GM23338 (cell line): ENCODE measurements around the gene ZNF286A. TPM values are rescaled to one million over a fixed set of nuclear protein-coding genes. Genes with fewer than 3 reads are reported as not detected.

Experiments
- ATAC-seq: fragments of 200-7000 bp; cut with Tn5 transposase; 3 replicates; pipeline ENCODE4 v1.9.1; 2020
- DNase-seq: peaks from one replicate; pipeline ENCODE4 v3.0.0-alpha.2; 2015; ENCODE audit warnings: low spot score
- H2AFZ ChIP-seq: fragments of 200-600 bp; sonication (generic); 2 replicates; pipeline ENCODE4 v1.8.0; 2016; ENCODE audit warnings: antibody characterized with exemption, mild to moderate bottlenecking, moderate library complexity
- H3F3A ChIP-seq: fragments of 200-600 bp; sonication (generic); replicated peaks from 2 replicates; pipeline ENCODE4 v1.8.0; 2017; ENCODE audit warnings: antibody characterized with exemption, mixed run types, low read depth
- H3K27ac ChIP-seq: fragments of 200-600 bp; sonication (generic); 2 replicates; pipeline ENCODE4 v1.6.1; 2016; ENCODE audit warnings: low read depth
- H3K27me3 ChIP-seq: fragments of 200-600 bp; sonication (generic); 2 replicates; pipeline ENCODE4 v1.8.0; 2016; ENCODE audit warnings: mild to moderate bottlenecking, mixed run types, moderate library complexity; ENCODE audit not compliant: insufficient read depth
- H3K36me3 ChIP-seq: fragments of 200-600 bp; sonication (generic); 2 replicates; pipeline ENCODE4 v1.8.0; 2016; ENCODE audit warnings: mild to moderate bottlenecking; ENCODE audit not compliant: insufficient read depth
- H3K4me1 ChIP-seq: fragments of 200-600 bp; sonication (generic); 2 replicates; pipeline ENCODE4 v1.8.0; 2016; ENCODE audit warnings: mild to moderate bottlenecking, moderate library complexity; ENCODE audit not compliant: insufficient read depth
- H3K4me2 ChIP-seq: fragments of 200-600 bp; sonication (generic); 2 replicates; pipeline ENCODE4 v1.7.1; 2017; ENCODE audit warnings: mixed run types
- H3K4me3 ChIP-seq: fragments of 200-600 bp; sonication (generic); 2 replicates; pipeline ENCODE4 v1.6.1; 2016; ENCODE audit warnings: mixed run types
- H3K79me2 ChIP-seq: fragments of 200-600 bp; sonication (generic); replicated peaks from 2 replicates; pipeline ENCODE4 v1.8.0; 2017; ENCODE audit warnings: mild to moderate bottlenecking; ENCODE audit not compliant: insufficient read depth
- H3K9me2 ChIP-seq: fragments of 200-600 bp; sonication (generic); 2 replicates; pipeline ENCODE4 v1.8.0; 2017; ENCODE audit not compliant: insufficient read depth
- H4K20me1 ChIP-seq: fragments of 200-600 bp; sonication (generic); replicated peaks from 2 replicates; pipeline ENCODE4 v1.8.0; 2017; ENCODE audit warnings: mild to moderate bottlenecking; ENCODE audit not compliant: insufficient read depth
- H3K27ac Mint-ChIP-seq: 2 replicates; pipeline ENCODE4 v1.8.0; 2020; ENCODE audit warnings: inconsistent platforms, mild to moderate bottlenecking, moderate library complexity, mixed read lengths
- H3K27me3 Mint-ChIP-seq: 3 replicates; pipeline ENCODE4 v1.8.0; 2022; ENCODE audit warnings: low read depth, mild to moderate bottlenecking, moderate library complexity, mixed read lengths, inconsistent platforms; ENCODE audit not compliant: insufficient read depth, poor library complexity
- H3K36me3 Mint-ChIP-seq: 3 replicates; pipeline ENCODE4 v1.8.0; 2021; ENCODE audit warnings: low read depth, mild to moderate bottlenecking, inconsistent platforms, moderate library complexity, mixed read lengths
- H3K4me1 Mint-ChIP-seq: 3 replicates; pipeline ENCODE4 v1.8.0; 2020; ENCODE audit warnings: mild to moderate bottlenecking, inconsistent platforms, mixed read lengths
- H3K4me3 Mint-ChIP-seq: 3 replicates; pipeline ENCODE4 v1.8.0; 2021; ENCODE audit warnings: moderate library complexity, mild to moderate bottlenecking, inconsistent platforms, mixed read lengths
- H3K9me3 Mint-ChIP-seq: 3 replicates; pipeline ENCODE4 v1.8.0; 2020; ENCODE audit warnings: moderate library complexity, mild to moderate bottlenecking, inconsistent platforms, mixed read lengths
- EZH2 ChIP-seq: fragments of 200-600 bp; sonication (generic); IDR thresholded peaks from one replicate; pipeline ENCODE4 v1.8.0; 2017; ENCODE audit warnings: antibody characterized with exemption, mild to moderate bottlenecking, low read depth; ENCODE audit not compliant: unreplicated experiment
- EZH2phosphoT487 ChIP-seq: fragments of 200-600 bp; sonication (generic); IDR thresholded peaks from one replicate; pipeline ENCODE4 v1.8.1; 2018; ENCODE audit warnings: antibody characterized with exemption; ENCODE audit not compliant: unreplicated experiment
- NANOG ChIP-seq: IDR thresholded peaks from 2 replicates; pipeline ENCODE4 v1.6.1; 2016; ENCODE audit warnings: antibody characterized with exemption, borderline replicate concordance
- ZNF114 ChIP-seq: fragments of 250-450 bp; sonication (Bioruptor Pico); IDR thresholded peaks from 2 replicates; pipeline ENCODE4 v1.5.0; 2020; ENCODE audit warnings: mild to moderate bottlenecking, moderate library complexity
- polyA plus RNA-seq: library from polyadenylated mRNA; unstranded; fragments of >200 nt; fragmentation: Nextera tagmentation; extraction: Ambion mirVana; gene quantifications from 2 replicates; pipeline ENCODE4 v1.2.1, GENCODE V29; 2016
- total RNA-seq: library from RNA; depleted of rRNA; stranded (reverse); fragments of >200 nt; shearing (Covaris generic); gene quantifications from 2 replicates; pipeline ENCODE4 v1.2.3, GENCODE V29; 2014
- TF ChIP-seq, protein P1 (sequence below): fragments of 250-450 bp; sonication (Bioruptor Pico); IDR thresholded peaks from 2 replicates; pipeline ENCODE4 v1.5.0; 2020; ENCODE audit warnings: mild to moderate bottlenecking, moderate library complexity
- TF ChIP-seq, protein P2 (sequence below): IDR thresholded peaks from one replicate; pipeline ENCODE4 v1.6.1; 2018; ENCODE audit warnings: antibody characterized with exemption; ENCODE audit not compliant: unreplicated experiment
- TF ChIP-seq, protein P3 (sequence below), 2 experiments: fragments of 200-600 bp in 1 of 2; sonication (generic) in 1 of 2; conservative IDR thresholded peaks; 2 replicates each; pipeline versions ENCODE4 v1.5.1 to v1.6.1; 2016 to 2017; ENCODE audit warnings: antibody characterized with exemption in 2 of 2, low read depth in 2 of 2, mild to moderate bottlenecking in 2 of 2, moderate library complexity in 1 of 2
- TF ChIP-seq, protein P4 (sequence below): IDR thresholded peaks from 2 replicates; pipeline ENCODE4 v1.6.1; 2016; ENCODE audit warnings: antibody characterized with exemption

Gene ZNF286A
- total and polyA plus RNA-seq, 2 experiments from 2014 or later = 44.8 to 93.4 TPM

DNA sequence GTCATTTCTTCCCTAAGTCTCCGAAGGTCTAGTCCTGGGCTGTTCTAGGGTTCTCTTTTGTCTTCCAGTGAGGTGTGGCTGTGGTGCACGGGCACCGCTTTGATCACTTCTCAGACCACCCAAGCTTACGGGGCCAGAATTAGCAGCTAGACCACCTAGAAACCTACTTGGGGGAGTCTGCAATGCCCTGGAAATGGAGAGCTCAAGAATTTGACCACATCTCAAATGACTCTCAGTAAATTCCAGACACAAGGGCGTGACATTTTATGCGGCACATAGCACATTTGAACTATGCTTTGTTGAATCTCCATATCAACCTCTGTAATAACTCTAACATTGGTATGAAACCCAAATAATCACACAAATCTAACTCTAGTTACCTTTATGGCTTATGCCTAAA lies 40.3 kb upstream of the ZNF286A start:
- DNase-seq = no peak
- Mint-ChIP-seq H3K27me3 (peaks cover 5% of the 10 kb centered on the region), H3K4me1 (peaks cover 22% of the 10 kb centered on the region; the same call in 2 of the 3 replicates), H3K36me3 (peaks cover 19% of the 10 kb centered on the region), H3K27ac (no peak overlapping the region), H3K4me3 (no peak overlapping the region), H3K9me3 (no peaks in the 10 kb centered on the region)
- Histone ChIP-seq H3K79me2 (no peaks in the 10 kb centered on the region), H3K4me1 (no peaks in the 10 kb centered on the region; the same call in 1 of the 2 replicates), H3F3A (no peaks in the 10 kb centered on the region), H3K9me2 (no peaks in the 10 kb centered on the region; the same call in 1 of the 2 replicates), H3K27me3 (no peaks in the 10 kb centered on the region), H3K4me3 (no peak overlapping the region), H3K36me3 (peaks cover 4% of the 10 kb centered on the region; the same call in 1 of the 2 replicates), H2AFZ (no peak overlapping the region), H4K20me1 (no peaks in the 10 kb centered on the region), H3K27ac (no peak overlapping the region), H3K4me2 (no peak overlapping the region)
- TF ChIP-seq EZH2phosphoT487 (no peak), ZNF114 (CRISPR knock-in tag) (no peak), EZH2 (no peak), NANOG (no peak)
- TF ChIP-seq, protein P1, sequence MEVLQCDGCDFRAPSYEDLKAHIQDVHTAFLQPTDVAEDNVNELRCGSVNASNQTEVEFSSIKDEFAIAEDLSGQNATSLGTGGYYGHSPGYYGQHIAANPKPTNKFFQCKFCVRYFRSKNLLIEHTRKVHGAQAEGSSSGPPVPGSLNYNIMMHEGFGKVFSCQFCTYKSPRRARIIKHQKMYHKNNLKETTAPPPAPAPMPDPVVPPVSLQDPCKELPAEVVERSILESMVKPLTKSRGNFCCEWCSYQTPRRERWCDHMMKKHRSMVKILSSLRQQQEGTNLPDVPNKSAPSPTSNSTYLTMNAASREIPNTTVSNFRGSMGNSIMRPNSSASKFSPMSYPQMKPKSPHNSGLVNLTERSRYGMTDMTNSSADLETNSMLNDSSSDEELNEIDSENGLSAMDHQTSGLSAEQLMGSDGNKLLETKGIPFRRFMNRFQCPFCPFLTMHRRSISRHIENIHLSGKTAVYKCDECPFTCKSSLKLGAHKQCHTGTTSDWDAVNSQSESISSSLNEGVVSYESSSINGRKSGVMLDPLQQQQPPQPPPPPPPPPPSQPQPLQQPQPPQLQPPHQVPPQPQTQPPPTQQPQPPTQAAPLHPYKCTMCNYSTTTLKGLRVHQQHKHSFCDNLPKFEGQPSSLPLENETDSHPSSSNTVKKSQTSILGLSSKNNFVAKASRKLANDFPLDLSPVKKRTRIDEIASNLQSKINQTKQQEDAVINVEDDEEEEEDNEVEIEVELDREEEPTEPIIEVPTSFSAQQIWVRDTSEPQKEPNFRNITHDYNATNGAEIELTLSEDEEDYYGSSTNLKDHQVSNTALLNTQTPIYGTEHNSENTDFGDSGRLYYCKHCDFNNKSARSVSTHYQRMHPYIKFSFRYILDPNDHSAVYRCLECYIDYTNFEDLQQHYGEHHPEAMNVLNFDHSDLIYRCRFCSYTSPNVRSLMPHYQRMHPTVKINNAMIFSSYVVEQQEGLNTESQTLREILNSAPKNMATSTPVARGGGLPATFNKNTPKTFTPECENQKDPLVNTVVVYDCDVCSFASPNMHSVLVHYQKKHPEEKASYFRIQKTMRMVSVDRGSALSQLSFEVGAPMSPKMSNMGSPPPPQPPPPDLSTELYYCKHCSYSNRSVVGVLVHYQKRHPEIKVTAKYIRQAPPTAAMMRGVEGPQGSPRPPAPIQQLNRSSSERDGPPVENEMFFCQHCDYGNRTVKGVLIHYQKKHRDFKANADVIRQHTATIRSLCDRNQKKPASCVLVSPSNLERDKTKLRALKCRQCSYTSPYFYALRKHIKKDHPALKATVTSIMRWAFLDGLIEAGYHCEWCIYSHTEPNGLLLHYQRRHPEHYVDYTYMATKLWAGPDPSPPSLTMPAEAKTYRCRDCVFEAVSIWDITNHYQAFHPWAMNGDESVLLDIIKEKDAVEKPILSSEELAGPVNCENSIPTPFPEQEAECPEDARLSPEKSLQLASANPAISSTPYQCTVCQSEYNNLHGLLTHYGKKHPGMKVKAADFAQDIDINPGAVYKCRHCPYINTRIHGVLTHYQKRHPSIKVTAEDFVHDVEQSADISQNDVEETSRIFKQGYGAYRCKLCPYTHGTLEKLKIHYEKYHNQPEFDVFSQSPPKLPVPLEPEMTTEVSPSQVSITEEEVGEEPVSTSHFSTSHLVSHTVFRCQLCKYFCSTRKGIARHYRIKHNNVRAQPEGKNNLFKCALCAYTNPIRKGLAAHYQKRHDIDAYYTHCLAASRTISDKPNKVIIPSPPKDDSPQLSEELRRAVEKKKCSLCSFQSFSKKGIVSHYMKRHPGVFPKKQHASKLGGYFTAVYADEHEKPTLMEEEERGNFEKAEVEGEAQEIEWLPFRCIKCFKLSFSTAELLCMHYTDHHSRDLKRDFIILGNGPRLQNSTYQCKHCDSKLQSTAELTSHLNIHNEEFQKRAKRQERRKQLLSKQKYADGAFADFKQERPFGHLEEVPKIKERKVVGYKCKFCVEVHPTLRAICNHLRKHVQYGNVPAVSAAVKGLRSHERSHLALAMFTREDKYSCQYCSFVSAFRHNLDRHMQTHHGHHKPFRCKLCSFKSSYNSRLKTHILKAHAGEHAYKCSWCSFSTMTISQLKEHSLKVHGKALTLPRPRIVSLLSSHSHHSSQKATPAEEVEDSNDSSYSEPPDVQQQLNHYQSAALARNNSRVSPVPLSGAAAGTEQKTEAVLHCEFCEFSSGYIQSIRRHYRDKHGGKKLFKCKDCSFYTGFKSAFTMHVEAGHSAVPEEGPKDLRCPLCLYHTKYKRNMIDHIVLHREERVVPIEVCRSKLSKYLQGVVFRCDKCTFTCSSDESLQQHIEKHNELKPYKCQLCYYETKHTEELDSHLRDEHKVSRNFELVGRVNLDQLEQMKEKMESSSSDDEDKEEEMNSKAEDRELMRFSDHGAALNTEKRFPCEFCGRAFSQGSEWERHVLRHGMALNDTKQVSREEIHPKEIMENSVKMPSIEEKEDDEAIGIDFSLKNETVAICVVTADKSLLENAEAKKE = no peak
- TF ChIP-seq, protein P2, sequence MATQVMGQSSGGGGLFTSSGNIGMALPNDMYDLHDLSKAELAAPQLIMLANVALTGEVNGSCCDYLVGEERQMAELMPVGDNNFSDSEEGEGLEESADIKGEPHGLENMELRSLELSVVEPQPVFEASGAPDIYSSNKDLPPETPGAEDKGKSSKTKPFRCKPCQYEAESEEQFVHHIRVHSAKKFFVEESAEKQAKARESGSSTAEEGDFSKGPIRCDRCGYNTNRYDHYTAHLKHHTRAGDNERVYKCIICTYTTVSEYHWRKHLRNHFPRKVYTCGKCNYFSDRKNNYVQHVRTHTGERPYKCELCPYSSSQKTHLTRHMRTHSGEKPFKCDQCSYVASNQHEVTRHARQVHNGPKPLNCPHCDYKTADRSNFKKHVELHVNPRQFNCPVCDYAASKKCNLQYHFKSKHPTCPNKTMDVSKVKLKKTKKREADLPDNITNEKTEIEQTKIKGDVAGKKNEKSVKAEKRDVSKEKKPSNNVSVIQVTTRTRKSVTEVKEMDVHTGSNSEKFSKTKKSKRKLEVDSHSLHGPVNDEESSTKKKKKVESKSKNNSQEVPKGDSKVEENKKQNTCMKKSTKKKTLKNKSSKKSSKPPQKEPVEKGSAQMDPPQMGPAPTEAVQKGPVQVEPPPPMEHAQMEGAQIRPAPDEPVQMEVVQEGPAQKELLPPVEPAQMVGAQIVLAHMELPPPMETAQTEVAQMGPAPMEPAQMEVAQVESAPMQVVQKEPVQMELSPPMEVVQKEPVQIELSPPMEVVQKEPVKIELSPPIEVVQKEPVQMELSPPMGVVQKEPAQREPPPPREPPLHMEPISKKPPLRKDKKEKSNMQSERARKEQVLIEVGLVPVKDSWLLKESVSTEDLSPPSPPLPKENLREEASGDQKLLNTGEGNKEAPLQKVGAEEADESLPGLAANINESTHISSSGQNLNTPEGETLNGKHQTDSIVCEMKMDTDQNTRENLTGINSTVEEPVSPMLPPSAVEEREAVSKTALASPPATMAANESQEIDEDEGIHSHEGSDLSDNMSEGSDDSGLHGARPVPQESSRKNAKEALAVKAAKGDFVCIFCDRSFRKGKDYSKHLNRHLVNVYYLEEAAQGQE = no peak
- TF ChIP-seq, protein P3, sequence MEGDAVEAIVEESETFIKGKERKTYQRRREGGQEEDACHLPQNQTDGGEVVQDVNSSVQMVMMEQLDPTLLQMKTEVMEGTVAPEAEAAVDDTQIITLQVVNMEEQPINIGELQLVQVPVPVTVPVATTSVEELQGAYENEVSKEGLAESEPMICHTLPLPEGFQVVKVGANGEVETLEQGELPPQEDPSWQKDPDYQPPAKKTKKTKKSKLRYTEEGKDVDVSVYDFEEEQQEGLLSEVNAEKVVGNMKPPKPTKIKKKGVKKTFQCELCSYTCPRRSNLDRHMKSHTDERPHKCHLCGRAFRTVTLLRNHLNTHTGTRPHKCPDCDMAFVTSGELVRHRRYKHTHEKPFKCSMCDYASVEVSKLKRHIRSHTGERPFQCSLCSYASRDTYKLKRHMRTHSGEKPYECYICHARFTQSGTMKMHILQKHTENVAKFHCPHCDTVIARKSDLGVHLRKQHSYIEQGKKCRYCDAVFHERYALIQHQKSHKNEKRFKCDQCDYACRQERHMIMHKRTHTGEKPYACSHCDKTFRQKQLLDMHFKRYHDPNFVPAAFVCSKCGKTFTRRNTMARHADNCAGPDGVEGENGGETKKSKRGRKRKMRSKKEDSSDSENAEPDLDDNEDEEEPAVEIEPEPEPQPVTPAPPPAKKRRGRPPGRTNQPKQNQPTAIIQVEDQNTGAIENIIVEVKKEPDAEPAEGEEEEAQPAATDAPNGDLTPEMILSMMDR (conservative IDR thresholded peaks at IDR 0.05; ENCODE audit: low read depth in 2 of 2) = no peak
- TF ChIP-seq, protein P4, sequence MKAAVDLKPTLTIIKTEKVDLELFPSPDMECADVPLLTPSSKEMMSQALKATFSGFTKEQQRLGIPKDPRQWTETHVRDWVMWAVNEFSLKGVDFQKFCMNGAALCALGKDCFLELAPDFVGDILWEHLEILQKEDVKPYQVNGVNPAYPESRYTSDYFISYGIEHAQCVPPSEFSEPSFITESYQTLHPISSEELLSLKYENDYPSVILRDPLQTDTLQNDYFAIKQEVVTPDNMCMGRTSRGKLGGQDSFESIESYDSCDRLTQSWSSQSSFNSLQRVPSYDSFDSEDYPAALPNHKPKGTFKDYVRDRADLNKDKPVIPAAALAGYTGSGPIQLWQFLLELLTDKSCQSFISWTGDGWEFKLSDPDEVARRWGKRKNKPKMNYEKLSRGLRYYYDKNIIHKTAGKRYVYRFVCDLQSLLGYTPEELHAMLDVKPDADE = no peak
- ATAC-seq = no peak
